PC-9 (cell line): ENCODE data around the gene DNMT3B. TPM values are rescaled to one million over a fixed set of nuclear protein-coding genes. Genes with fewer than 3 reads are reported as not detected.

Source experiments
- BruUV-seq: library from RNA; stranded (reverse); fragments of 400-500 nt; replicated peaks from 2 replicates; lab custom pipeline; 2021; lab: Mats Ljungman, UMichigan
- CTCF ChIA-PET: fragments of 300-600 bp; sonication (Branson Sonifier 250); formaldehyde crosslinking; loops from one replicate; lab custom pipeline; 2022; ENCODE audit warnings: antibody characterized with exemption; lab: Charles Lee
- POLR2A ChIA-PET: fragments of 300-600 bp; sonication (Branson Sonifier 250); formaldehyde crosslinking; loops from one replicate; lab custom pipeline; 2022; ENCODE audit warnings: antibody characterized with exemption; ENCODE audit not compliant: unreplicated experiment; lab: Charles Lee
- DNase-seq, 2 experiments: peaks; one replicate each; pipeline versions ENCODE4 v3.0.0 to v3.0.0-alpha.2; 2015 to 2022; ENCODE audit warnings: mixed read lengths in 1 of 2
- H2AFZ ChIP-seq: fragments of 200-600 bp; sonication (generic); 2 replicates; pipeline ENCODE4 v1.8.1; 2017; ENCODE audit warnings: antibody characterized with exemption
- H3F3A ChIP-seq: fragments of 200-600 bp; sonication (generic); 2 replicates; pipeline ENCODE4 v1.8.1; 2017; ENCODE audit warnings: antibody characterized with exemption, mild to moderate bottlenecking, low read depth; ENCODE audit not compliant: insufficient read depth
- H3K27ac ChIP-seq: fragments of 200-600 bp; sonication (generic); 2 replicates; pipeline ENCODE4 v1.6.1; 2016; ENCODE audit warnings: mixed run types
- H3K27me3 ChIP-seq: fragments of 200-600 bp; sonication (generic); 2 replicates; pipeline ENCODE4 v1.6.1; 2016; ENCODE audit warnings: low read depth, mixed run types; ENCODE audit not compliant: insufficient read depth
- H3K36me3 ChIP-seq: fragments of 200-600 bp; sonication (generic); 2 replicates; pipeline ENCODE4 v1.6.1; 2016; ENCODE audit warnings: low read depth, mixed run types
- H3K4me1 ChIP-seq: fragments of 200-600 bp; sonication (generic); replicated peaks from 2 replicates; pipeline ENCODE4 v1.6.1; 2016; ENCODE audit warnings: mixed run types; ENCODE audit not compliant: insufficient read depth
- H3K4me2 ChIP-seq: fragments of 200-600 bp; sonication (generic); 2 replicates; pipeline ENCODE4 v1.6.1; 2017; ENCODE audit warnings: mixed run types
- H3K4me3 ChIP-seq: fragments of 200-600 bp; sonication (generic); 2 replicates; pipeline ENCODE4 v1.6.1; 2016; ENCODE audit warnings: mixed run types
- H3K79me2 ChIP-seq: fragments of 200-600 bp; sonication (generic); 2 replicates; pipeline ENCODE4 v1.6.1; 2017; ENCODE audit warnings: low read depth, mixed run types
- H3K9me2 ChIP-seq: fragments of 200-600 bp; sonication (generic); 2 replicates; pipeline ENCODE4 v1.8.1; 2017; ENCODE audit warnings: mild to moderate bottlenecking; ENCODE audit not compliant: insufficient read depth
- H3K9me3 ChIP-seq: fragments of 200-600 bp; sonication (generic); 2 replicates; pipeline ENCODE4 v1.8.1; 2016; ENCODE audit warnings: low read depth; ENCODE audit not compliant: insufficient read depth
- H4K20me1 ChIP-seq: fragments of 200-600 bp; sonication (generic); 2 replicates; pipeline ENCODE4 v1.8.1; 2017; ENCODE audit not compliant: insufficient read depth
- CTCF ChIP-seq: fragments of 200-600 bp; sonication (generic); conservative IDR thresholded peaks from 2 replicates; pipeline ENCODE4 v1.6.1; 2017; ENCODE audit warnings: mixed run types, antibody characterized with exemption, mild to moderate bottlenecking, moderate library complexity
- EZH2 ChIP-seq: fragments of 200-600 bp; sonication (generic); IDR thresholded peaks from 2 replicates; pipeline ENCODE4 v1.8.0; 2017; ENCODE audit warnings: antibody characterized with exemption, low read depth
- intact Hi-C: fragments of 100-400 bp; cut with micrococcal nuclease; formaldehyde crosslinking; loops from one replicate; pipeline ENCODE4 v1.10.0; 2022; ENCODE audit not compliant: unreplicated experiment
- total RNA-seq: library from RNA; stranded (reverse); gene quantifications from 2 replicates; pipeline ENCODE4 v1.2.3, GENCODE V29; 2021

Gene DNMT3B
- total RNA-seq, 1 experiment from 2014 or later: 8.0 TPM

GRCh38 chr20:32756156-32756555, 6.0 kb upstream of the DNMT3B start:
- intact Hi-C loops: no loop called here
- Histone ChIP-seq H3K36me3 (no peaks in the 10 kb centered on the region), H3K4me2 (no peak overlapping the region), H3K4me3 (no peak overlapping the region), H3K27ac (no peak overlapping the region), H3K79me2 (no peaks in the 10 kb centered on the region), H3K9me3 (no peaks in the 10 kb centered on the region), H3F3A (peaks cover 14% of the 10 kb centered on the region; the same call in 1 of the 2 replicates), H3K4me1 (peaks cover 6% of the 10 kb centered on the region), H3K9me2 (no peaks in the 10 kb centered on the region), H2AFZ (no peak overlapping the region), H4K20me1 (no peaks in the 10 kb centered on the region), H3K27me3 (no peaks in the 10 kb centered on the region)
- POLR2A ChIA-PET: interaction anchor here (0.6 kb wide), 1 partner anchor 307 kb away, joined by 3 read pairs; no protein-coding TSS in a partner anchor
- DNase-seq: no peak
- CTCF ChIA-PET: no interaction called here
- no TSS peak for BruUV-seq
- TF ChIP-seq EZH2 (no peak), CTCF (no peak)

- CTCF ChIA-PET: no interaction called here
- Histone ChIP-seq H3K4me1 (peaks cover 7% of the 10 kb centered on the region; the same call in 1 of the 2 replicates), H3K27ac (no peak overlapping the region), H3K36me3 (no peaks in the 10 kb centered on the region), H3K27me3 (no peaks in the 10 kb centered on the region), H2AFZ (peak overlapping the region; percentile 78), H3K9me2 (no peaks in the 10 kb centered on the region), H4K20me1 (no peaks in the 10 kb centered on the region), H3F3A (peaks cover 15% of the 10 kb centered on the region; the same call in 1 of the 2 replicates), H3K4me3 (peak overlapping the region; percentile 93; the same call in 1 of the 2 replicates), H3K4me2 (peak overlapping the region; percentile 100), H3K79me2 (no peaks in the 10 kb centered on the region), H3K9me3 (no peaks in the 10 kb centered on the region)
- DNase-seq: no peak
- POLR2A ChIA-PET: no interaction called here
- intact Hi-C loops: loop anchor here (5.0 kb wide), 1 partner anchor 89 kb away; the partner anchor contains the start of gene C20orf203
- TSS peak; percentile 96 for BruUV-seq
- TF ChIP-seq CTCF: no peak
- TF ChIP-seq EZH2: no peak
Observed at GRCh38 chr20:32761417-32761830, 761 bp upstream of the DNMT3B start.

- DNase-seq: no peak
- POLR2A ChIA-PET: no interaction called here
Observed at GRCh38 chr20:32762754-32763201, 593 bp downstream of the DNMT3B start.

More at GRCh38 chr20:32762754-32763201, 593 bp downstream of the DNMT3B start:
- intact Hi-C loops: loop anchor here (2.0 to 5.0 kb wide), 2 partner anchors 18 to 90 kb away; partner anchors contain the start of gene C20orf203
- H3K4me1 ChIP-seq: peaks cover 7% of the 10 kb centered on the region; the same call in 1 of the 2 replicates
- H3K27ac ChIP-seq: no peak overlapping the region
- no peaks in the 10 kb centered on the region for H3K36me3 ChIP-seq
- H3K9me3 ChIP-seq: no peaks in the 10 kb centered on the region
- H3K4me3 ChIP-seq: peak overlapping the region; percentile 93
- CTCF ChIA-PET: interaction anchor here (0.6 to 0.8 kb wide), 2 partner anchors 17 to 102 kb away, joined by 3 to 24 read pairs; no protein-coding TSS in a partner anchor
- H3F3A ChIP-seq: peaks cover 15% of the 10 kb centered on the region; the same call in 1 of the 2 replicates
- no peaks in the 10 kb centered on the region for H3K9me2 ChIP-seq
- H3K4me2 ChIP-seq: peak overlapping the region; percentile 100
- TF ChIP-seq EZH2: no peak
- no peak for TF ChIP-seq CTCF
- no peaks in the 10 kb centered on the region for H3K79me2 ChIP-seq
- H3K27me3 ChIP-seq: no peaks in the 10 kb centered on the region
- peak overlapping the region; percentile 96 for H2AFZ ChIP-seq
- no TSS peak for BruUV-seq
- no peaks in the 10 kb centered on the region for H4K20me1 ChIP-seq
